H1 (cell line): ENCODE measurements around the gene MRPS25. TPM values are rescaled to one million over a fixed set of nuclear protein-coding genes. Genes with fewer than 3 reads are reported as not detected.

ENCODE experiments used
- CTCF ChIA-PET: fragments of 300-600 bp; sonication (Branson Sonifier 250); formaldehyde crosslinking; loops from one replicate; lab custom pipeline; 2021; ENCODE audit not compliant: partially characterized antibody; lab: Charles Lee
- POLR2A ChIA-PET: fragments of 300-600 bp; sonication (Branson Sonifier 250); formaldehyde crosslinking; loops from one replicate; lab custom pipeline; 2021; ENCODE audit warnings: inconsistent platforms; ENCODE audit not compliant: partially characterized antibody; lab: Charles Lee
- DNase-seq, 2 experiments: peaks; one replicate each; pipeline versions ENCODE4 v3.0.0 to v3.0.0-alpha.2; 2010 to 2022; ENCODE audit warnings: low spot score in 2 of 2, low read depth in 1 of 2, mixed read lengths in 1 of 2
- FAIRE-seq: peaks from 2 replicates; lab custom pipeline; 2011; peaks lifted over from hg19 to GRCh38; lab: Jason Lieb, UNC
- H2AFZ ChIP-seq: 2 replicates; pipeline ENCODE4 v1.8.1; 2012; ENCODE audit warnings: low read length, inconsistent platforms
- H2AK5ac ChIP-seq: 2 replicates; pipeline ENCODE4 v1.6.1; 2013; ENCODE audit warnings: low read depth, low read length
- H2BK120ac ChIP-seq: replicated peaks from 2 replicates; pipeline ENCODE3; 2013; ENCODE audit warnings: low read depth, low read length, inconsistent platforms
- H2BK12ac ChIP-seq: 2 replicates; pipeline ENCODE4 v1.6.1; 2013; ENCODE audit warnings: low read depth, low read length
- H2BK15ac ChIP-seq: 2 replicates; pipeline ENCODE4 v1.6.1; 2013; ENCODE audit warnings: low read length
- H2BK20ac ChIP-seq: 2 replicates; pipeline ENCODE4 v1.6.1; 2013; ENCODE audit warnings: low read length
- H2BK5ac ChIP-seq: 2 replicates; pipeline ENCODE4 v1.6.1; 2013; ENCODE audit warnings: low read depth, low read length
- H3K14ac ChIP-seq: 2 replicates; pipeline ENCODE4 v1.6.1; 2013; ENCODE audit warnings: inconsistent platforms; ENCODE audit not compliant: insufficient read length
- H3K18ac ChIP-seq: 2 replicates; pipeline ENCODE4 v1.6.1; 2013; ENCODE audit warnings: low read length; ENCODE audit errors: extremely low read depth
- H3K23ac ChIP-seq: 2 replicates; pipeline ENCODE4 v1.6.1; 2013; ENCODE audit warnings: inconsistent platforms; ENCODE audit not compliant: insufficient read length
- H3K23me2 ChIP-seq: 2 replicates; pipeline ENCODE4 v1.6.1; 2013; ENCODE audit warnings: low read depth, low read length
- H3K27ac ChIP-seq: 2 replicates; pipeline ENCODE4 v1.6.1; 2011; ENCODE audit warnings: low read depth, low read length, inconsistent platforms
- H3K27me3 ChIP-seq, 4 experiments: replicated peaks in 1 of 4; 1 replicate in 1 of 4; 2 replicates in 3 of 4; pipeline versions ENCODE4 v1.6.1 to v1.8.1; 2011 to 2013; ENCODE audit warnings: low read length in 3 of 4, mild to moderate bottlenecking in 3 of 4, inconsistent platforms in 2 of 4, mixed read lengths in 2 of 4, moderate library complexity in 1 of 4; ENCODE audit not compliant: control insufficient read depth in 3 of 4, insufficient read depth in 3 of 4; ENCODE audit errors: extremely low read depth in 1 of 4
- H3K36me3 ChIP-seq, 4 experiments: 2 replicates each; pipeline versions ENCODE4 v1.6.1 to v1.8.1; 2011 to 2013; ENCODE audit warnings: mild to moderate bottlenecking in 4 of 4, low read length in 3 of 4, moderate library complexity in 2 of 4, control low read depth in 1 of 4, inconsistent platforms in 1 of 4; ENCODE audit not compliant: insufficient read depth in 4 of 4, control insufficient read depth in 2 of 4
- H3K4ac ChIP-seq: replicated peaks from 2 replicates; pipeline ENCODE3; 2013; ENCODE audit warnings: low read length, low read depth, mixed read lengths, inconsistent platforms; ENCODE audit not compliant: insufficient read length
- H3K4me1 ChIP-seq, 4 experiments: replicated peaks in 1 of 4; 1 replicate in 1 of 4; 2 replicates in 3 of 4; pipeline versions ENCODE4 v1.6.1 to v1.8.1; 2011 to 2013; ENCODE audit warnings: low read length in 3 of 4, inconsistent platforms in 2 of 4, mixed read lengths in 1 of 4; ENCODE audit not compliant: insufficient read depth in 4 of 4, control insufficient read depth in 3 of 4
- H3K4me2 ChIP-seq, 2 experiments: 2 replicates each; pipeline versions ENCODE4 v1.6.1 to v1.8.1; 2011 to 2013; ENCODE audit warnings: low read depth in 2 of 2, low read length in 2 of 2, control low read depth in 1 of 2, inconsistent platforms in 1 of 2, mild to moderate bottlenecking in 1 of 2; ENCODE audit not compliant: insufficient read depth in 1 of 2
- H3K4me3 ChIP-seq, 4 experiments: fragments of 200-600, 300-600 bp in 1 of 4; sonication (generic), shearing (Covaris generic), sonication (Bioruptor Twin) in 1 of 4; 2 replicates each; pipeline versions ENCODE4 v1.5.1 to v1.8.1; 2011 to 2016; ENCODE audit warnings: low read length in 4 of 4, low read depth in 3 of 4, control low read depth in 2 of 4, inconsistent platforms in 2 of 4, mild to moderate bottlenecking in 2 of 4, mixed read lengths in 1 of 4, moderate library complexity in 1 of 4; ENCODE audit not compliant: insufficient read depth in 2 of 4; ENCODE audit errors: extremely low read depth in 1 of 4
- H3K56ac ChIP-seq: replicated peaks from 2 replicates; pipeline ENCODE3; 2013; ENCODE audit warnings: low read depth, mild to moderate bottlenecking, mixed read lengths, low read length, inconsistent platforms; ENCODE audit not compliant: insufficient read length
- H3K79me1 ChIP-seq: 2 replicates; pipeline ENCODE4 v1.6.1; 2013; ENCODE audit warnings: low read depth, low read length, control low read depth
- H3K79me2 ChIP-seq, 2 experiments: 2 replicates each; pipeline versions ENCODE4 v1.6.1 to v1.8.1; 2012 to 2013; ENCODE audit warnings: low read length in 2 of 2, mild to moderate bottlenecking in 2 of 2, inconsistent platforms in 1 of 2; ENCODE audit not compliant: insufficient read depth in 2 of 2, control insufficient read depth in 1 of 2
- H3K9ac ChIP-seq, 4 experiments: replicated peaks in 1 of 4; 1 replicate in 1 of 4; 2 replicates in 3 of 4; pipeline versions ENCODE4 v1.6.1 to v1.8.1; 2011 to 2013; ENCODE audit warnings: low read depth in 3 of 4, low read length in 3 of 4, control low read depth in 2 of 4, mild to moderate bottlenecking in 2 of 4, moderate library complexity in 2 of 4, inconsistent platforms in 1 of 4; ENCODE audit errors: extremely low read depth in 1 of 4
- H3K9me3 ChIP-seq, 2 experiments: 2 replicates each; pipeline versions ENCODE4 v1.6.1 to v1.8.1; 2012 to 2013; ENCODE audit warnings: mild to moderate bottlenecking in 2 of 2, moderate library complexity in 2 of 2, control low read depth in 1 of 2, inconsistent platforms in 1 of 2, low read depth in 1 of 2, low read length in 1 of 2, mixed read lengths in 1 of 2; ENCODE audit not compliant: insufficient read depth in 2 of 2
- H4K20me1 ChIP-seq, 2 experiments: replicated peaks in 1 of 2; 2 replicates each; pipeline versions ENCODE3 to v1.8.1; 2011 to 2013; ENCODE audit warnings: inconsistent platforms in 2 of 2, low read length in 2 of 2, mild to moderate bottlenecking in 1 of 2; ENCODE audit not compliant: insufficient read depth in 2 of 2, control insufficient read depth in 1 of 2
- H4K5ac ChIP-seq: 2 replicates; pipeline ENCODE4 v1.6.1; 2013; ENCODE audit warnings: low read length, low read depth, mixed read lengths, inconsistent platforms; ENCODE audit not compliant: insufficient read length
- H4K8ac ChIP-seq: 2 replicates; pipeline ENCODE4 v1.8.0; 2013; ENCODE audit warnings: mild to moderate bottlenecking, moderate library complexity, low read length, inconsistent platforms; ENCODE audit not compliant: insufficient read depth; ENCODE audit errors: extremely low read depth
- H4K91ac ChIP-seq: replicated peaks from 2 replicates; pipeline ENCODE3; 2013; ENCODE audit warnings: low read length, mixed read lengths, inconsistent platforms; ENCODE audit not compliant: insufficient read length
- ASH2L ChIP-seq: fragments of 200-600, 300-600 bp; sonication (generic); IDR thresholded peaks from one replicate; pipeline ENCODE4 v1.7.1; 2017; ENCODE audit warnings: low read length
- CBX5 ChIP-seq: fragments of 300-800, 300-1000 bp; sonication (generic); IDR thresholded peaks from 2 replicates; pipeline ENCODE4 v1.7.1; 2016; ENCODE audit warnings: antibody characterized with exemption, low read length, low read depth
- CHD1 ChIP-seq: IDR thresholded peaks from 2 replicates; pipeline ENCODE4 v1.6.1; 2012; ENCODE audit warnings: low read depth, low read length, improper control_type of control experiment
- CREB1 ChIP-seq: IDR thresholded peaks from 2 replicates; pipeline ENCODE4 v1.6.1; 2012; ENCODE audit warnings: inconsistent platforms
- EGR1 ChIP-seq: IDR thresholded peaks from 2 replicates; pipeline ENCODE4 v1.6.1; 2011; ENCODE audit warnings: low read depth, low read length, borderline replicate concordance
- HDAC2 ChIP-seq, 2 experiments: fragments of 300-600 bp in 1 of 2; sonication (generic) in 1 of 2; IDR thresholded peaks; 2 replicates each; pipeline ENCODE4 v1.6.1; 2011 to 2012; ENCODE audit warnings: low read depth in 2 of 2, low read length in 2 of 2, mild to moderate bottlenecking in 2 of 2, moderate library complexity in 2 of 2, borderline replicate concordance in 1 of 2, inconsistent platforms in 1 of 2
- HDAC6 ChIP-seq: IDR thresholded peaks from one replicate; pipeline ENCODE4 v1.7.1; 2012; ENCODE audit warnings: low read depth, mild to moderate bottlenecking, inconsistent platforms, low read length, moderate library complexity
- JUN ChIP-seq: IDR thresholded peaks from 2 replicates; pipeline ENCODE4 v1.6.1; 2011; ENCODE audit warnings: low read depth, mild to moderate bottlenecking, improper control_type of control experiment, low read length
- PHF8 ChIP-seq: fragments of 200-600 bp; sonication (generic); conservative IDR thresholded peaks from 2 replicates; pipeline ENCODE4 v1.7.1; 2012; ENCODE audit warnings: low read depth, mild to moderate bottlenecking, inconsistent platforms, low read length, moderate library complexity
- SUZ12 ChIP-seq: fragments of 200-600 bp; sonication (generic); IDR thresholded peaks from 2 replicates; pipeline ENCODE4 v1.6.1; 2012; ENCODE audit warnings: mild to moderate bottlenecking, inconsistent platforms, low read length, moderate library complexity, mixed read lengths
- TCF12 ChIP-seq: IDR thresholded peaks from 2 replicates; pipeline ENCODE4 v1.6.1; 2011; ENCODE audit warnings: low read depth, mild to moderate bottlenecking, low read length
- YY1 ChIP-seq: IDR thresholded peaks from 2 replicates; pipeline ENCODE4 v1.6.1; 2011; ENCODE audit warnings: low read depth, mild to moderate bottlenecking, low read length
- ZNF274 ChIP-seq: IDR thresholded peaks from 2 replicates; pipeline ENCODE4 v1.7.0; 2012; ENCODE audit warnings: low read length, borderline replicate concordance; ENCODE audit errors: extremely low read depth
- WGBS, 2 experiments: shearing (Covaris generic) in 1 of 2; methylation state at CpG; one replicate each; pipeline versions ENCODE4 v1.1.6 to v1.1.7; 2013 to 2015; ENCODE audit warnings: low lambda C conversion rate in 2 of 2, mixed read lengths in 2 of 2, inconsistent platforms in 1 of 2, low coverage in 1 of 2, missing lambda C conversion rate in 1 of 2; ENCODE audit not compliant: insufficient replicate concordance in 2 of 2, insufficient coverage in 1 of 2, insufficient read length in 1 of 2; ENCODE audit errors: extremely low coverage in 1 of 2, missing lambda C conversion rate in 1 of 2; 5-methylcytosine and 5-hydroxymethylcytosine counted together
- polyA plus RNA-seq, 7 experiments: library from polyadenylated mRNA; depleted of rRNA in 3 of 7; stranded (reverse) in 5 of 7; unstranded in 2 of 7; fragments of >200 nt in 5 of 7; fragments of 200-250 nt in 2 of 7; gene quantifications; 1 replicate in 5 of 7; 2 replicates in 1 of 7; 4 replicates in 1 of 7; pipeline versions ENCODE4 v1.2.1 to v1.2.3, GENCODE V29; 2011 to 2013; ENCODE audit warnings: missing spikeins in 2 of 7, mixed read lengths in 2 of 7
- total RNA-seq: library from RNA; stranded (reverse); fragmentation: NEBNext Ultra II Directional; extraction: Animal tissue kit (Norgen Biotek cat#: 25700); gene quantifications from 2 replicates; pipeline ENCODE4 v1.2.1, GENCODE V29; 2021
- TF ChIP-seq, protein P1 (sequence below): IDR thresholded peaks from 2 replicates; pipeline ENCODE4 v1.6.1; 2011; ENCODE audit warnings: low read length, improper control_type of control experiment

The MRPS25 gene
- total and polyA plus RNA-seq, 2 of the 8 experiments (the other 6 are each of a cell fraction or from before 2014, with no cell fraction given) = 23.0 to 56.5 TPM

DNA sequence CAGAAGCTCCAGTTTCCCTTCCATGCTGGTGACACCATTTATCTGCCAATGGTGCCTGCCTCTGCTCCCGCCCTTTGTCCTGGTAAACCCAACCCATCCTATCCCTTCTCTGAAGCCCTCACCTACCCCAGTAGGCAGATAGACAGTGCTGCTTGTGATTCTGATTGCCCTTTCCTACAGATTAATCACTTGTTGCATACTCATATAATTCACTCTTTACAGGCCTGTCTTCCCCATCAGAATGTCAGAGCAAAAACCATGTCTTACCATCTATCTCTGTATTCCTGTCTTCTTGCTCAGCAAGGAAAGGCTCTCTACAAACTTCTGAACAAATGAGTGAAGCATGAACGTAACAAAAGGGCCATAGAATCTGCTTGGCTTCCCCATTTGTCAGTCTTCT, 47.9 kb downstream of the MRPS25 start:
- POLR2A ChIA-PET = interaction anchor here (0.7 kb wide), 1 partner anchor 54 kb away, joined by 3 read pairs; no protein-coding TSS in a partner anchor
- Histone ChIP-seq H4K91ac (no peak overlapping the region), H2BK5ac (no peak overlapping the region), H3K56ac (no peak overlapping the region), H2AFZ (no peak overlapping the region), H2BK120ac (no peak overlapping the region), H2AK5ac (no peak overlapping the region), H3K18ac (no peak overlapping the region), H3K14ac (no peak overlapping the region), H3K4ac (no peak overlapping the region), H2BK20ac (no peak overlapping the region), H3K4me1 (no peaks in the 10 kb centered on the region), H3K23me2 (no peaks in the 10 kb centered on the region), H2BK12ac (no peak overlapping the region), H4K5ac (no peak overlapping the region), H3K27ac (no peak overlapping the region), H3K9ac (no peak overlapping the region), H3K4me2 (no peak overlapping the region), H3K79me1 (peaks cover 4% of the 10 kb centered on the region), H3K9me3 (no peaks in the 10 kb centered on the region), H3K79me2 (no peaks in the 10 kb centered on the region), H3K4me3 (no peak overlapping the region), H2BK15ac (no peak overlapping the region), H3K27me3 (no peaks in the 10 kb centered on the region), H4K8ac (no peak overlapping the region), H4K20me1 (peaks cover 3 to 4% of the 10 kb centered on the region in 2 experiments), H3K36me3 (peaks cover 11 to 69% (median 59%) of the 10 kb centered on the region in 4 experiments), H3K23ac (no peak overlapping the region)
- CTCF ChIA-PET = interaction anchor here (0.8 kb wide), 1 partner anchor 9 kb away, joined by 3 read pairs; no protein-coding TSS in a partner anchor
- no peak for DNase-seq
- FAIRE-seq = no peak
- WGBS, 2 experiments = 87% methylated on average over 2 of the region's 2 CpGs; no CpG with 5 or more reads in 1 of the 2 experiments
- TF ChIP-seq, protein P1, sequence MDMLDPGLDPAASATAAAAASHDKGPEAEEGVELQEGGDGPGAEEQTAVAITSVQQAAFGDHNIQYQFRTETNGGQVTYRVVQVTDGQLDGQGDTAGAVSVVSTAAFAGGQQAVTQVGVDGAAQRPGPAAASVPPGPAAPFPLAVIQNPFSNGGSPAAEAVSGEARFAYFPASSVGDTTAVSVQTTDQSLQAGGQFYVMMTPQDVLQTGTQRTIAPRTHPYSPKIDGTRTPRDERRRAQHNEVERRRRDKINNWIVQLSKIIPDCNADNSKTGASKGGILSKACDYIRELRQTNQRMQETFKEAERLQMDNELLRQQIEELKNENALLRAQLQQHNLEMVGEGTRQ = no peak
- no peak for TF ChIP-seq CBX5
- no peak for TF ChIP-seq PHF8
- TF ChIP-seq JUN = no peak
- TF ChIP-seq HDAC2 (IDR thresholded peaks at IDR 0.05; ENCODE audit: borderline replicate concordance in 1 of 2, low read depth in 2 of 2, low read length in 2 of 2) = no peak
- TF ChIP-seq SUZ12 = no peak
- TF ChIP-seq YY1 = no peak
- no peak for TF ChIP-seq ASH2L
- no peak for TF ChIP-seq HDAC6
- no peak for TF ChIP-seq CHD1
- no peak for TF ChIP-seq ZNF274
- no peak for TF ChIP-seq TCF12
- TF ChIP-seq EGR1 = no peak
- no peak for TF ChIP-seq CREB1
